CD4-positive, alpha-beta T cell treated with Interleukin-4 for 4 hours (primary cell): Measurements from ENCODE around the gene SH2B3.
A peak's percentile ranks its signal among the peaks of the same experiment; 100 is the strongest.
"Not testable (repeated sequence)": the region's sequence is repeated elsewhere in the genome, so short reads cannot be mapped to it uniquely, and the experiment has no call there.

Source experiments
- DNase-seq: peaks from one replicate; pipeline ENCODE4 v3.0.0-alpha.2; 2020

SH2B3 gene

DNA sequence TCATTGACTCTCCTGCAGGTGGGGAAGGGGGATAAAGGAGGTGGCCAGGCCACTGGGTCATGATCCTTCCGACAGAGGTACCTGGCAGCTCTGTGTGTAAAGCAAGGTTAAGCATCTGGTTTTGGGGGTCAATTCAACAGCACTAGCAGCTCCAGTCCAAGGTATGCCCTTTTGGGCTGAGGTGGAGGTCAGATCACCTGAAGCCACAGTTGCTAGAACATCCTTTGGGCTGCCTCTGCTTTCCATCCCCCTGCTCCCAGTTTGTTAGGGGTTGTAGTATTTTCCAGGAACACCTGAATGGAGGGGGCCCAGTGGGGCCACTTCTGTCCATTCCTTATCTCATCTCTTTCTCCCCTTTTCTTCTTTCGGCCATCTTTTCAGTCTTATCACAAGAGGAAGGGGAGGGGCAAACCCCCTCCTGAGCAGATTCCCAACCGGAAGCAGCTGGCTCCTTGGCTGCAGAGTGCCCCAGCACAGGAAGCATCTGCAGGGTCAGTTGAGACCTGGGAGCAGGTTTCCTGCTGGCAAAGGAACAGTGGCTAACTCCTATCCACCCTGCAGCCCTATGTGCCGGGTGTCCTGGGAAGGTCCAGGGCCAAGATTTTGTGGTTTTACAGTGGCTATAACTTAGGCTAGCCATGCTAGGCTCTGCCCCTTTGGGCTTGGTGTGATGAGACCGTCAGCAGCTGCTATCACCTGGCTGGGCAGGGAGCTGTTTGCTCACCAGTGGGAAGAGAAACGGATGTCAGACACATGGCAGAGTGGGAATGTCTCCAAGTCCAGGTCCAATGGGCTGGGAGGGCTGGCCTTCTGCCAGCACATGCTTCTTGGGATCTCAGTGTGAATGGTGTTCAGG is 40.2 kb downstream of the SH2B3 start:
- no peak for DNase-seq

- no peak for DNase-seq
Observed at GRCh38 chr12:111446631-111447570, 41.2 kb downstream of the SH2B3 start.

DNA sequence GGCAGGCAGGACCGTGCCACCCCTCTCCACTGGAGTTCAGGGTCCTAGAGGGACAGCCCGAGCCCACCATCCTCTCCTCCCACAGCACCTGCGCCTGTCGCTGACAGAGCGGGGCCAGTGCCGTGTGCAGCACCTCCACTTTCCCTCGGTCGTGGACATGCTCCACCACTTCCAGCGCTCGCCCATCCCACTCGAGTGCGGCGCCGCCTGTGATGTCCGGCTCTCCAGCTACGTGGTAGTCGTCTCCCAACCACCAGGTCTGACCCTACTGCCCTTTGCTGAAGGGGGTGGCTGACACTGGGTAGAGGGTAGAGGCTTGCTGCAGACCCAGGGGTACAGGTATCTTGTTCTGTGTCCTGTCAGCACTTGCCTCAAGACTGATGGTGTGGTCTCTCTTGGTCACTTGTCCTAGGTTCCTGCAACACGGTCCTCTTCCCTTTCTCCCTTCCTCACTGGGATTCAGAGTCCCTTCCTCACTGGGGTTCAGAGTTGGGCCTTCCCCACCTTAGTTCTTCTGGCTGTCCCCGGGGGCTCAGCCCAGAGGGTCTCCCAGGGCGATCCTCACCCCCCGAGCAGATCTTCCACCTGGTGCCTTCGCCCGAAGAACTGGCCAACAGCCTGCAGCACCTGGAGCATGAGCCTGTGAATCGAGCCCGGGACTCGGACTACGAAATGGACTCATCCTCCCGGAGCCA is 42.0 kb downstream of the SH2B3 start:
- DNase-seq = no peak

DNA sequence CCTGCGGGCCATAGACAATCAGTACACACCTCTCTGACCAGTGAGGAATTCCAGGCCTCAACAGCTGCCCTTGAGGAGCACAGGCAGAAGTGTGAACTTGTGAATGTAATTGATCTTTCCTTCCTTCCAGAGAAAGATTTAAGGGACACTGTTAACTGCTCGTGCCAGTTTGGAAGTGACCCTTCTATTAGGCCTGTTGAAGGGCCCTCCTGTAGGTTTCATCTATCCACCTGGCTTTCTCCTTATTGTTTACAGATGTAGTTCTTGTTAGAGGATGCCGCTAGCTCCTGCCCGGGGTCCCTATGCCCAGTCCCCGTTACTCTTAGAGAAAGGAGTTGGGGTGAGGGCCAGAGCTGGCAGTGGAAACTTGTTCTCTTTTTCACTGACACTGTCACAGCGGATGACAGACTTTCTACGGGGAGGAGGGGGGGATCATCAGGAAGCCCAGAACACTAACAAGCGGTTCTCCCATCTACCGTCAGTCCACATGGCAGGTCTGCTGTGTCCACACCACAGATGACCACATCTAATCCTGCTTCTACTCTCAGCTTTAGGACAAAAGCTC is 42.6 kb downstream of the SH2B3 start:
- no peak for DNase-seq

GRCh38 chr12:111448846-111449790 is 43.4 kb downstream of the SH2B3 start:
- DNase-seq = no peak

DNA sequence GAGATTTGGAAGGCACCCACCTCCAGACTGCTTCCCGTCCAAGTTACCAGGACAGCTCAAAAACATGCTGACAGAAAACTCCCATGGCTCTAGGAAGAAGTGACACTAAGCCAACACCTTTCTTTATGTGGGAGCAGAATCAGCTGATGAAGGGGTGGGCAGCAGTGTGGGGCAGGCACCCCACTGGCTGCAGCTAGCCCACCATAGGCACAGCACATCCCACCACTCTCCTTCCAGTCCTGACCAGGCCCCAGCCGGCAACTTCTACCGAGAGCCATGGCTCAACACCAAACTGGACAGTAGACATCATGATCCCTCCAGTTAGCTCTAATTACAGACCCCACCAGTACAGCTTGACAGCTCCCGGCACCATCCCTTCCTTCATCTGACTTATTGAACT is 45.0 kb downstream of the SH2B3 start:
- DNase-seq = no peak

- no peak for DNase-seq
Observed at GRCh38 chr12:111451232-111451631, 45.5 kb downstream of the SH2B3 start.

- DNase-seq = peak; percentile 76
Observed at GRCh38 chr12:111451649-111452129, 46.0 kb downstream of the SH2B3 start.

- DNase-seq = no peak
Observed at GRCh38 chr12:111453071-111453989, 47.6 kb downstream of the SH2B3 start.

DNA sequence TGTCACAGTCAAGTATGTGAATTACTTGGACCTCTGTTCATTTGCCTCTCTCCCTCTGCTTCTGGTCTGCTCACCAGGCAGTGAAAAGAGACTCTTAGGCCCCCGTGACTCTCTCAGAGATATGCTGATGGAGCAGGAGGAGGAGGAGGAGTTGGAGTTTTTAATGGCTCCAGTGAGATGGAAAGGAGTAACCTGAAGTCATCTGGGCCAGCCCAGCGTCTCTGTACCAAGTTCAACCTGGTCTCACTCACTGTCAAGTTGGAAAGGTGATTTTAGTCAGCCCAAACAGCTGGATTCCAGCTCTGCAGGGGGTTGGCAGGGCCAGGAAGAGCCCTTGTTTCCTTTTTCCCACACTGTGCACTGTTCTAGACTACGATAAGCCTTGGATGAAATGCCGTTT is 48.6 kb downstream of the SH2B3 start:
- no peak for DNase-seq

GRCh38 chr12:111454716-111455447 is 49.2 kb downstream of the SH2B3 start:
- DNase-seq = no peak

GRCh38 chr12:111455448-111456320 is 50.0 kb downstream of the SH2B3 start:
- no peak for DNase-seq

DNA sequence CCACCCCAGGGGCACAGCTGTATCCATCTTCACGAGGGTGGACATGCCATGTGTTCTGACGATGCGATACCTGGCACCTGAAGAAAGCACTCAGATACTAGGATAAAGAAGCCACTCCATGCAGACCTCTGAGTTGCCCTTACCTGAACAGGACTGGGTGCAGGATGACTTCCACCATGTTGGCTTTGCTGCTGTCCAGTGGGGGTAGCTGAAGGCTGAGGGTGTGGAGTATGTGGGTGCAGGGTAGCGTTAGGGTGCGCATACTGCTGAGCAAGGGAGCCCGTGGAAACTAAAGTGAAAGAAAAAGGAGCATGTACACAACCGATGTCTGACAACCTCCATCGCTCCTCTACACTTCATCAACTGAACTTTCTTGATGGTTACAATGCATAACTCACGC is 51.3 kb downstream of the SH2B3 start:
- no peak for DNase-seq

DNA sequence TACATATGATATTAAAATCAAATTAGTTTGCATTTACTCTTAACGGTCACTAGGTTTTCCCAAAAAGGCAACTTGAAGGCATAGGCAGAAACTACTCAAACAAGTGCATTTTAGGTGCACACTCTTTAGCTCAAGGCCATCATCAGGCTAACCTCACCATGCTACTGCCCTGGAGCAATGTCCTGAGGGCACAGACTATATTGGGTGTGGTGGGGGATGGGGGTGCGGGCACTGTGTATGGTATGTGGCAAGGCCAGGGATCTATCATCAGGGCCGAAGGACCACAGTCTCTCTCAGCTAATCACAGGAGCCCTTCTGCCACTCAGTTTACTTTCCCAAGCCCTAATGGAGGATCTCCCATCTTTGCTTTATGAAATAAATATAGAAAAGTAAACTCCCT is 51.9 kb downstream of the SH2B3 start:
- no peak for DNase-seq

DNA sequence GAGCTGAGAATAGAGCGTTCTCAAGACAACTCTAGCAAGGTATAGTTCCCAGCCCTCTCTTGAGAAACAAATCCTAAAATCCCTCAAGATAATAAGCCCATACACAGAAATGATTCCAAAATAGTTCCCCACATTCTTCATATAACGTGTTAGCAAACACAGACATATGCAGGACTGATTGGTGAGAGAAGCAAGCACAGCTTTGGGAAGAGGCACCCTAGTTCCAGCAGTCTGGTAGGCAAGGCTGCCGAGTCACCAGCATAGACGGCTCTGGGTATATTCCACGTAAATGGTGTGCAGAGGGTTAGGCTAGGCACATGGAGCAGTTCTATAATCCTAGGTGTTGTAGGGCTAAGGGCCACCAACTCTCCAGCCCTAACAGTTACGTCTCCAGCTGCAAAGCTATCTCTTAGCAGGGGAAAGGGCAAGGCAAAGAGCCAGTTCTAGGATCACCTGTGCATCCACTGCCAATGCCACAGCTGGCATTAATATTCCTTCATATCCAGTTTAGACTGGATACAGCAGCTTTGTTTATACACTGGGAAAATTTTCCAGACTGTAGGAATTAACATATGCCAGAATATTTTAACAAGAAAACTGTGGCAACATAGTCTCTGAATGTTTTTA is 52.9 kb downstream of the SH2B3 start:
- DNase-seq = no peak

GRCh38 chr12:111460111-111460510 is 54.4 kb downstream of the SH2B3 start:
- not testable (repeated sequence) for DNase-seq

GRCh38 chr12:111462210-111462769 is 56.6 kb downstream of the SH2B3 start:
- DNase-seq = no peak
